Parathyroid adenoma (tissue), 2 donors: ENCODE data around the gene MARCOL.

Experiments
- H2AFZ ChIP-seq: fragments of 300-600 bp; sonication (generic); one replicate; pipeline ENCODE4 v1.7.0; 2017; ENCODE audit warnings: antibody characterized with exemption, mild to moderate bottlenecking
- H3K27ac ChIP-seq: fragments of 300-600 bp; sonication (generic); one replicate; pipeline ENCODE4 v1.7.0; 2017
- H3K27me3 ChIP-seq: fragments of 300-600 bp; sonication (generic); one replicate; pipeline ENCODE4 v1.7.0; 2017; ENCODE audit warnings: low read length; ENCODE audit not compliant: control insufficient read depth, insufficient read depth
- H3K36me3 ChIP-seq: fragments of 300-600 bp; sonication (generic); one replicate; pipeline ENCODE4 v1.7.0; 2017; ENCODE audit warnings: low read length; ENCODE audit not compliant: control insufficient read depth, insufficient read depth
- H3K4me1 ChIP-seq: fragments of 300-600 bp; sonication (generic); one replicate; pipeline ENCODE4 v1.7.0; 2017; ENCODE audit warnings: control low read depth
- H3K4me2 ChIP-seq: fragments of 300-600 bp; sonication (generic); one replicate; pipeline ENCODE4 v1.7.0; 2017; ENCODE audit warnings: low read length
- H3K4me3 ChIP-seq: fragments of 300-600 bp; sonication (generic); one replicate; pipeline ENCODE4 v1.7.0; 2017; ENCODE audit warnings: low read depth, low read length
- H3K79me2 ChIP-seq: fragments of 300-600 bp; sonication (generic); one replicate; pipeline ENCODE4 v1.7.0; 2017; ENCODE audit warnings: control low read depth
- H3K9ac ChIP-seq: fragments of 300-600 bp; sonication (generic); one replicate; pipeline ENCODE4 v1.7.0; 2017; ENCODE audit warnings: mild to moderate bottlenecking
- H3K9me3 ChIP-seq: fragments of 300-600 bp; sonication (generic); one replicate; pipeline ENCODE4 v1.7.0; 2017; ENCODE audit warnings: low read length; ENCODE audit not compliant: control insufficient read depth
- CTCF ChIP-seq: fragments of 300-600 bp; sonication (generic); IDR thresholded peaks from one replicate; pipeline ENCODE4 v1.7.0; 2017; ENCODE audit warnings: antibody characterized with exemption, mild to moderate bottlenecking
- donor health status: primary hyperparathyroidism.

Gene MARCOL, protein sequence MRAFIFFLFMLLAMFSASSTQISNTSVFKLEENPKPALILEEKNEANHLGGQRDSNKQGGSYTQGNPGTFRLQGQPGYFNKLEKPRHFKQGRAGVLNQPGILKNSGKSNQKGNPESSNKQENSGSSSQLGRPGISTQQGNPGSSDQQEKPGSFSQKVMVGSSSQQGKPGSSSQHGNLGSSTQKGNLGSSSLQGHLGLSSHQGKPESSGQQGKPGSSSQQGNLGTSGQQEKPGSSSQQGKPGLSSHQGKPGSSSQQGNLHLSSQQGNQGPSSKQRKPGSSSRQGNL

DNA sequence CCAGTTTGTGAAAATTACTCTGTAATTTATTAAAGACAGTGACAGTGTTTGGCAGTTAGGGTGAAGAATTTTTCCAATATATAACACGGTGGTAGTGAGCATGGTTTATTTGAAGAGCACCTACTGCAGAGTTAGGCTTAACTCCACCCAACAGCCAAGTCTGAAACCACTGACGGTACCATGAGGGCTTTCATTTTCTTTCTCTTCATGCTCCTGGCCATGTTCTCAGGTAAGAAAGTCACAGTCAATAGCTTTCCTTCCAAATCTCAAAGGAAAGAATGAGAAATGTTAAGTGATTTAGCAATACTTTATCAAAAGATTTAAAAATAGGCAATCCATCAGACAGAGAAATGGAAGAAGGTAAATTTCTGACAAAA is at the start of gene MARCOL:
TSS of gene MARCOL (plus strand) at position 108 of the 377 bp plus-strand sequence. CDS start at position 181, 73 bp downstream.
- Histone ChIP-seq H3K9me3 (no peaks in the 10 kb centered on the region), H3K27me3 (no peaks in the 10 kb centered on the region), H3K4me2 (no peak within 1 kb of the TSS), H3K4me3 (no peak within 1 kb of the TSS), H3K27ac (no peak within 1 kb of the TSS), H3K79me2 (no peaks in the 10 kb centered on the region), H3K9ac (no peak within 1 kb of the TSS), H2AFZ (no peak within 1 kb of the TSS), H3K4me1 (no peaks in the 10 kb centered on the region), H3K36me3 (no peaks in the 10 kb centered on the region)
- no peak for TF ChIP-seq CTCF

- no peaks in the 10 kb centered on the region for H3K79me2 ChIP-seq
- H3K27ac ChIP-seq: no peak overlapping the region
- no peak overlapping the region for H2AFZ ChIP-seq
- H3K36me3 ChIP-seq: no peaks in the 10 kb centered on the region
- H3K4me1 ChIP-seq: no peaks in the 10 kb centered on the region
- H3K27me3 ChIP-seq: no peaks in the 10 kb centered on the region
- TF ChIP-seq CTCF: no peak
- no peak overlapping the region for H3K4me2 ChIP-seq
- H3K9ac ChIP-seq: no peak overlapping the region
- H3K4me3 ChIP-seq: no peak overlapping the region
- H3K9me3 ChIP-seq: no peaks in the 10 kb centered on the region
These were observed 47.3 kb upstream of the MARCOL start for GRCh38 chr5:148191010-148191409.

GRCh38 chr5:148193202-148193601 is 45.1 kb upstream of the MARCOL start:
- Histone ChIP-seq H3K4me3 (no peak overlapping the region), H3K9me3 (no peaks in the 10 kb centered on the region), H3K4me1 (no peaks in the 10 kb centered on the region), H3K36me3 (no peaks in the 10 kb centered on the region), H3K79me2 (no peaks in the 10 kb centered on the region), H3K27me3 (no peaks in the 10 kb centered on the region), H3K27ac (no peak overlapping the region), H3K9ac (no peak overlapping the region), H2AFZ (no peak overlapping the region), H3K4me2 (no peak overlapping the region)
- no peak for TF ChIP-seq CTCF

DNA sequence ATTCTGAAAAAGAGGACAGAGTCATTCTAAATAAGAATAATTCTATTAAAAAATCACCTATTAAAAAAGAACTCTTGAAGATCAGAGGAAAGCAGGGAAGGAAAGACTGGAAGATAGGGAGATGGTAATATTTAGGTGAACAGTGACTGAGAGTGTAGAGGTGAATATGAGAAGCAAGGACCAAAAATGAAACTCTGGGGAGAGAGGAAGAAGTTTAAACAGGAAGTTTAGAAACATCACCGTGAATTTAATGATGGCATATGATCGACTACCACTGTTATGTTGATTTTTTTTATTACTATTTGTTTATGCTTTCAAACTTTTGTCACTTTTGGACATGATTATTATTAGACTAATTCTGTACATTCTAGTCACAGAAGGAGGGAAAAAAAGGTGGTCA is 37.2 kb upstream of the MARCOL start:
- Histone ChIP-seq H3K36me3 (no peaks in the 10 kb centered on the region), H3K4me2 (no peak overlapping the region), H3K27me3 (no peaks in the 10 kb centered on the region), H3K9ac (no peak overlapping the region), H3K4me3 (no peak overlapping the region), H2AFZ (no peak overlapping the region), H3K9me3 (no peaks in the 10 kb centered on the region), H3K79me2 (no peaks in the 10 kb centered on the region), H3K27ac (no peak overlapping the region), H3K4me1 (no peaks in the 10 kb centered on the region)
- TF ChIP-seq CTCF: no peak
